PC-3 (cell line): ENCODE measurements around the gene VPS8. TPM values are rescaled to one million over a fixed set of nuclear protein-coding genes. Genes with fewer than 3 reads are reported as not detected.
"Not testable (repeated sequence)": the region's sequence is repeated elsewhere in the genome, so short reads cannot be mapped to it uniquely, and the experiment has no call there.

Experiments
- ATAC-seq: fragments of 200-7000 bp; cut with Tn5 transposase; 2 replicates; pipeline ENCODE4 v1.9.1; 2020; ENCODE audit warnings: mild to moderate bottlenecking, moderate library complexity
- BruUV-seq: library from RNA; stranded (reverse); fragments of 400-500 nt; replicated peaks from 2 replicates; lab custom pipeline; 2021; lab: Mats Ljungman, UMichigan
- CTCF ChIA-PET: fragments of 300-600 bp; sonication (Branson Sonifier 250); formaldehyde crosslinking; loops from one replicate; lab custom pipeline; 2022; ENCODE audit warnings: antibody characterized with exemption; lab: Charles Lee
- POLR2A ChIA-PET: fragments of 300-600 bp; sonication (Branson Sonifier 250); formaldehyde crosslinking; loops from one replicate; lab custom pipeline; 2022; ENCODE audit warnings: antibody characterized with exemption; ENCODE audit not compliant: unreplicated experiment; lab: Charles Lee
- DNase-seq: peaks from one replicate; pipeline ENCODE4 v3.0.0-alpha.2; 2015
- H2AFZ ChIP-seq: fragments of 300-600 bp; sonication (generic); 2 replicates; pipeline ENCODE4 v1.6.0; 2016; ENCODE audit warnings: antibody characterized with exemption, low read length
- H3F3A ChIP-seq: fragments of 300-600 bp; sonication (generic); one replicate; pipeline ENCODE4 v1.6.0; 2017; ENCODE audit warnings: antibody characterized with exemption, low read length, control low read depth, mild to moderate bottlenecking; ENCODE audit not compliant: unreplicated experiment
- H3K27ac ChIP-seq: fragments of 300-600 bp; sonication (generic); 2 replicates; pipeline ENCODE4 v1.5.1; 2016; ENCODE audit warnings: mild to moderate bottlenecking, low read length
- H3K27me3 ChIP-seq: fragments of 300-600 bp; sonication (generic); 2 replicates; pipeline ENCODE4 v1.6.1; 2016; ENCODE audit warnings: low read length, mixed read lengths
- H3K36me3 ChIP-seq: fragments of 300-600 bp; sonication (generic); 2 replicates; pipeline ENCODE4 v1.6.1; 2016; ENCODE audit warnings: low read depth, mixed run types, low read length, mixed read lengths
- H3K4me1 ChIP-seq: fragments of 300-600 bp; sonication (generic); 2 replicates; pipeline ENCODE4 v1.5.1; 2016; ENCODE audit warnings: low read length; ENCODE audit not compliant: insufficient read depth
- H3K4me2 ChIP-seq: fragments of 300-600 bp; sonication (generic); 2 replicates; pipeline ENCODE4 v1.6.0; 2016; ENCODE audit warnings: low read length
- H3K4me3 ChIP-seq: fragments of 300-600 bp; sonication (generic); 2 replicates; pipeline ENCODE4 v1.5.1; 2016; ENCODE audit warnings: mild to moderate bottlenecking, low read length, mixed read lengths
- H3K79me2 ChIP-seq: fragments of 300-600 bp; sonication (generic); 2 replicates; pipeline ENCODE4 v1.6.1; 2017; ENCODE audit warnings: low read length, mixed read lengths
- H3K9ac ChIP-seq: fragments of 300-600 bp; sonication (generic); 2 replicates; pipeline ENCODE4 v1.6.0; 2016; ENCODE audit warnings: mild to moderate bottlenecking, low read length
- H3K9me2 ChIP-seq: fragments of 300-600 bp; sonication (generic); replicated peaks from 2 replicates; pipeline ENCODE4 v1.6.1; 2016; ENCODE audit warnings: mixed run types, low read length, mixed read lengths
- H3K9me3 ChIP-seq: fragments of 300-600 bp; sonication (generic); 2 replicates; pipeline ENCODE4 v1.6.1; 2016; ENCODE audit warnings: low read length, mixed read lengths
- H4K20me1 ChIP-seq: fragments of 300-600 bp; sonication (generic); 2 replicates; pipeline ENCODE4 v1.6.1; 2016; ENCODE audit warnings: low read length, mixed read lengths
- CTCF ChIP-seq: fragments of 300-600 bp; sonication (generic); conservative IDR thresholded peaks from 2 replicates; pipeline ENCODE4 v1.5.1; 2017; ENCODE audit warnings: antibody characterized with exemption, low read depth, mild to moderate bottlenecking, low read length
- EZH2 ChIP-seq: fragments of 300-600 bp; sonication (generic); IDR thresholded peaks from one replicate; pipeline ENCODE4 v1.6.1; 2017; ENCODE audit warnings: antibody characterized with exemption, mild to moderate bottlenecking, low read length; ENCODE audit not compliant: unreplicated experiment
- EZH2phosphoT487 ChIP-seq: fragments of 300-600 bp; sonication (generic); IDR thresholded peaks from 2 replicates; pipeline ENCODE4 v1.6.1; 2018; ENCODE audit warnings: mild to moderate bottlenecking, antibody characterized with exemption, low read length, borderline replicate concordance
- intact Hi-C: fragments of 100-400 bp; cut with micrococcal nuclease; formaldehyde crosslinking; loops from 2 replicates; pipeline ENCODE4 v1.9.0; 2023
- total RNA-seq: library from RNA; depleted of rRNA; stranded (reverse); fragments of >200 nt; gene quantifications from 2 replicates; pipeline ENCODE4 v1.2.3, GENCODE V29; 2014

VPS8 gene
- total RNA-seq, 1 experiment from 2014 or later: 38.0 TPM

GRCh38 chr3:184952671-184953070 lies 140.7 kb downstream of the VPS8 start:
- H2AFZ ChIP-seq: no peak overlapping the region
- DNase-seq: no peak
- TF ChIP-seq CTCF (no peak), EZH2phosphoT487 (no peak), EZH2 (no peak)
- no TSS peak for BruUV-seq
- intact Hi-C loops: no loop called here
- H3K4me1 ChIP-seq: no peaks in the 10 kb centered on the region
- ChIA-PET POLR2A (no interaction called here), CTCF (no interaction called here)
- H3K36me3 ChIP-seq: no peaks in the 10 kb centered on the region
- no peak overlapping the region for H3K9ac ChIP-seq
- no peak overlapping the region for H3K27ac ChIP-seq
- no peaks in the 10 kb centered on the region for H3K9me3 ChIP-seq
- H3K9me2 ChIP-seq: no peaks in the 10 kb centered on the region
- no peak overlapping the region for H3K4me2 ChIP-seq
- no peaks in the 10 kb centered on the region for H3F3A ChIP-seq
- H4K20me1 ChIP-seq: no peaks in the 10 kb centered on the region
- H3K4me3 ChIP-seq: no peak overlapping the region
- H3K79me2 ChIP-seq: no peaks in the 10 kb centered on the region
- ATAC-seq: no peak
- H3K27me3 ChIP-seq: no peaks in the 10 kb centered on the region

GRCh38 chr3:184953401-184953800 lies 141.4 kb downstream of the VPS8 start:
- intact Hi-C loops: no loop called here
- H3K27me3 ChIP-seq: no peaks in the 10 kb centered on the region
- H3K9me3 ChIP-seq: no peaks in the 10 kb centered on the region
- no peaks in the 10 kb centered on the region for H3K9me2 ChIP-seq
- no TSS peak for BruUV-seq
- H3K4me2 ChIP-seq: no peak overlapping the region
- no peaks in the 10 kb centered on the region for H3K36me3 ChIP-seq
- no peak overlapping the region for H3K27ac ChIP-seq
- no peaks in the 10 kb centered on the region for H3K79me2 ChIP-seq
- no peaks in the 10 kb centered on the region for H3K4me1 ChIP-seq
- ChIA-PET CTCF (no interaction called here), POLR2A (no interaction called here)
- DNase-seq (no peak), ATAC-seq (no peak)
- TF ChIP-seq EZH2 (no peak), CTCF (no peak), EZH2phosphoT487 (no peak)
- no peaks in the 10 kb centered on the region for H4K20me1 ChIP-seq
- H2AFZ ChIP-seq: no peak overlapping the region
- no peaks in the 10 kb centered on the region for H3F3A ChIP-seq
- no peak overlapping the region for H3K4me3 ChIP-seq
- no peak overlapping the region for H3K9ac ChIP-seq

- Histone ChIP-seq H2AFZ (no peak overlapping the region), H3K4me2 (no peak overlapping the region), H3F3A (no peaks in the 10 kb centered on the region), H3K9me2 (no peaks in the 10 kb centered on the region), H3K79me2 (no peaks in the 10 kb centered on the region), H3K9me3 (no peaks in the 10 kb centered on the region), H3K27me3 (no peaks in the 10 kb centered on the region), H3K4me3 (no peak overlapping the region), H3K9ac (no peak overlapping the region), H3K27ac (no peak overlapping the region), H4K20me1 (no peaks in the 10 kb centered on the region), H3K4me1 (no peaks in the 10 kb centered on the region), H3K36me3 (peaks cover 3% of the 10 kb centered on the region; the same call in 1 of the 2 replicates)
- POLR2A ChIA-PET: no interaction called here
- TF ChIP-seq EZH2phosphoT487 (no peak), EZH2 (no peak), CTCF (no peak)
- CTCF ChIA-PET: no interaction called here
- intact Hi-C loops: no loop called here
- ATAC-seq (no peak), DNase-seq (no peak)
- no TSS peak for BruUV-seq
Observed at GRCh38 chr3:184954251-184954650, 142.3 kb downstream of the VPS8 start.

GRCh38 chr3:184954851-184955250 lies 142.9 kb downstream of the VPS8 start:
- H3K27ac ChIP-seq, H3K27me3 ChIP-seq, H3K9me2 ChIP-seq, intact Hi-C loops, H3K4me2 ChIP-seq, H3F3A ChIP-seq, ATAC-seq, CTCF ChIA-PET, POLR2A ChIA-PET, DNase-seq, H3K79me2 ChIP-seq, H2AFZ ChIP-seq, H3K9me3 ChIP-seq, H3K9ac ChIP-seq, H3K4me1 ChIP-seq, BruUV-seq, H4K20me1 ChIP-seq, H3K36me3 ChIP-seq, H3K4me3 ChIP-seq: not testable (repeated sequence)
